Peyer's patch (tissue), 4 donors: ENCODE results near the gene OCRL.

Source experiments
- CTCF ChIP-seq, 6 experiments: fragments of 450-650 bp in 4 of 6; fragments of 200-600 bp in 2 of 6; sonication (generic) in 1 of 6; IDR thresholded peaks; one replicate each; pipeline ENCODE4 v1.5.1; 2017 to 2019; ENCODE audit warnings: antibody characterized with exemption in 6 of 6, mild to moderate bottlenecking in 3 of 6, moderate library complexity in 1 of 6
- POLR2A ChIP-seq, 2 donors: fragments of 450-650 bp; IDR thresholded peaks; one replicate each; pipeline ENCODE4 v1.5.1; 2017; ENCODE audit warnings: antibody characterized with exemption in 2 of 2, mild to moderate bottlenecking in 2 of 2, moderate library complexity in 2 of 2

- no peak for TF ChIP-seq CTCF (IDR thresholded peaks at IDR 0.05)
- TF ChIP-seq POLR2A (IDR thresholded peaks at IDR 0.05) = no peak
Measured at GRCh38 chrX:129599996-129600395, 59.9 kb downstream of the OCRL start.
